ENCODE measurements around the gene MSANTD4. TPM values are rescaled to one million over a fixed set of nuclear protein-coding genes. Genes with fewer than 3 reads are reported as not detected.

MSANTD4 gene
- total and polyA plus RNA-seq, 2 donors (not counting 1 experiment from before 2014, with no cell fraction given) = 2.4 to 20.0 TPM

- Histone ChIP-seq H3K9me3 (ENCODE audit: control extremely low read depth in 1 of 3, control insufficient read depth in 2 of 3, insufficient read depth in 1 of 3, low read length in 2 of 3) (peaks cover 0 to 3% (median 0%) of the 10 kb centered on the region in 3 donors), H4K20me1 (ENCODE audit: control insufficient read depth, insufficient read depth, low read length, poor library complexity, severe bottlenecking) (no peaks in the 10 kb centered on the region), H3K79me2 (ENCODE audit: control insufficient read depth, insufficient read depth, low read length) (no peaks in the 10 kb centered on the region), H3K9ac (ENCODE audit: low read length) (no peak overlapping the region), H3K36me3 (replicated peaks in 1 of 2; ENCODE audit: control extremely low read depth in 1 of 2, control insufficient read depth in 1 of 2, extremely low read depth in 1 of 2, insufficient read depth in 2 of 2, low read length in 1 of 2) (no peaks in the 10 kb centered on the region), H2AFZ (ENCODE audit: insufficient read depth, low read depth, low read length, poor library complexity, severe bottlenecking) (no peak overlapping the region), H3K4me2 (replicated peaks; ENCODE audit: low read depth, low read length, poor library complexity, severe bottlenecking) (no peak overlapping the region), H3K4me1 (ENCODE audit: control insufficient read depth in 2 of 2, insufficient read depth in 2 of 2, low read length in 2 of 2) (no peaks in the 10 kb centered on the region), H3K27ac (ENCODE audit: low read length in 2 of 2) (no peak overlapping the region), H3K4me3 (ENCODE audit: control extremely low read depth in 1 of 5, extremely low read depth in 1 of 5, insufficient read depth in 1 of 5, low read depth in 2 of 5, low read length in 4 of 5) (no peak overlapping the region), H3K27me3 (replicated peaks in 1 of 4; ENCODE audit: control extremely low read depth in 1 of 4, control insufficient read depth in 3 of 4, insufficient read depth in 4 of 4, low read length in 3 of 4) (peaks cover 0 to 28% (median 4%) of the 10 kb centered on the region in 4 experiments)
- CTCF ChIA-PET = no interaction called here
- intact Hi-C loops (cut with micrococcal nuclease) = no loop called here
- peaks cover 46% of the 10 kb centered on the region for H3K27me3 Mint-ChIP-seq
- no peak for DNase-seq
- POLR2A ChIA-PET = no interaction called here
- TF ChIP-seq, protein P1, sequence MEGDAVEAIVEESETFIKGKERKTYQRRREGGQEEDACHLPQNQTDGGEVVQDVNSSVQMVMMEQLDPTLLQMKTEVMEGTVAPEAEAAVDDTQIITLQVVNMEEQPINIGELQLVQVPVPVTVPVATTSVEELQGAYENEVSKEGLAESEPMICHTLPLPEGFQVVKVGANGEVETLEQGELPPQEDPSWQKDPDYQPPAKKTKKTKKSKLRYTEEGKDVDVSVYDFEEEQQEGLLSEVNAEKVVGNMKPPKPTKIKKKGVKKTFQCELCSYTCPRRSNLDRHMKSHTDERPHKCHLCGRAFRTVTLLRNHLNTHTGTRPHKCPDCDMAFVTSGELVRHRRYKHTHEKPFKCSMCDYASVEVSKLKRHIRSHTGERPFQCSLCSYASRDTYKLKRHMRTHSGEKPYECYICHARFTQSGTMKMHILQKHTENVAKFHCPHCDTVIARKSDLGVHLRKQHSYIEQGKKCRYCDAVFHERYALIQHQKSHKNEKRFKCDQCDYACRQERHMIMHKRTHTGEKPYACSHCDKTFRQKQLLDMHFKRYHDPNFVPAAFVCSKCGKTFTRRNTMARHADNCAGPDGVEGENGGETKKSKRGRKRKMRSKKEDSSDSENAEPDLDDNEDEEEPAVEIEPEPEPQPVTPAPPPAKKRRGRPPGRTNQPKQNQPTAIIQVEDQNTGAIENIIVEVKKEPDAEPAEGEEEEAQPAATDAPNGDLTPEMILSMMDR (IDR thresholded peaks at IDR 0.05) = no peak
- TF ChIP-seq EZH2 (IDR thresholded peaks at IDR 0.05; ENCODE audit: borderline replicate concordance, insufficient read depth, low read depth, low read length, poor library complexity, severe bottlenecking) = no peak
- H3K4me1 Mint-ChIP-seq = no peaks in the 10 kb centered on the region
- H3K9me3 Mint-ChIP-seq (ENCODE audit: insufficient read depth) = peaks cover 3% of the 10 kb centered on the region
- ATAC-seq (ENCODE audit: low read depth) = no peak
- H3K27ac Mint-ChIP-seq = no peak overlapping the region
- WGBS (ENCODE audit: insufficient coverage) = 29% methylated on average over 1 of the region's 2 CpGs
- H3K4me3 Mint-ChIP-seq = no peak overlapping the region
Observed at GRCh38 chr11:106031202-106031810, 9.3 kb upstream of the MSANTD4 start.

GRCh38 chr11:106030609-106031008, 8.6 kb upstream of the MSANTD4 start:
- Mint-ChIP-seq H3K4me1 (no peaks in the 10 kb centered on the region), H3K9me3 (ENCODE audit: insufficient read depth) (peaks cover 3% of the 10 kb centered on the region), H3K27me3 (peaks cover 39% of the 10 kb centered on the region), H3K27ac (no peak overlapping the region), H3K4me3 (no peak overlapping the region)
- Histone ChIP-seq H3K4me3 (ENCODE audit: control extremely low read depth in 1 of 5, extremely low read depth in 1 of 5, insufficient read depth in 1 of 5, low read depth in 2 of 5, low read length in 4 of 5) (no peak overlapping the region), H3K79me2 (ENCODE audit: control insufficient read depth, insufficient read depth, low read length) (no peaks in the 10 kb centered on the region), H2AFZ (ENCODE audit: insufficient read depth, low read depth, low read length, poor library complexity, severe bottlenecking) (no peak overlapping the region), H3K4me1 (ENCODE audit: control insufficient read depth in 2 of 2, insufficient read depth in 2 of 2, low read length in 2 of 2) (no peaks in the 10 kb centered on the region), H4K20me1 (ENCODE audit: control insufficient read depth, insufficient read depth, low read length, poor library complexity, severe bottlenecking) (no peaks in the 10 kb centered on the region), H3K9me3 (ENCODE audit: control extremely low read depth in 1 of 3, control insufficient read depth in 2 of 3, insufficient read depth in 1 of 3, low read length in 2 of 3) (peaks cover 0 to 3% (median 0%) of the 10 kb centered on the region in 3 donors), H3K27me3 (replicated peaks in 1 of 4; ENCODE audit: control extremely low read depth in 1 of 4, control insufficient read depth in 3 of 4, insufficient read depth in 4 of 4, low read length in 3 of 4) (peaks cover 0 to 28% (median 4%) of the 10 kb centered on the region in 4 experiments), H3K36me3 (replicated peaks in 1 of 2; ENCODE audit: control extremely low read depth in 1 of 2, control insufficient read depth in 1 of 2, extremely low read depth in 1 of 2, insufficient read depth in 2 of 2, low read length in 1 of 2) (no peaks in the 10 kb centered on the region), H3K9ac (ENCODE audit: low read length) (no peak overlapping the region), H3K27ac (ENCODE audit: low read length in 2 of 2) (no peak overlapping the region), H3K4me2 (replicated peaks; ENCODE audit: low read depth, low read length, poor library complexity, severe bottlenecking) (no peak overlapping the region)
- POLR2A ChIA-PET = no interaction called here
- intact Hi-C loops (cut with micrococcal nuclease) = no loop called here
- WGBS (ENCODE audit: insufficient coverage) = no CpG with 5 or more reads among the region's 4 CpGs
- CTCF ChIA-PET = no interaction called here
- TF ChIP-seq, protein P1 (IDR thresholded peaks at IDR 0.05) = no peak
- no peak for TF ChIP-seq EZH2 (IDR thresholded peaks at IDR 0.05; ENCODE audit: borderline replicate concordance, insufficient read depth, low read depth, low read length, poor library complexity, severe bottlenecking)
- no peak for ATAC-seq (ENCODE audit: low read depth)
- no peak for DNase-seq

Measured in B cell (primary cell).